Measurements from ENCODE around the gene BABAM1. TPM values are rescaled to one million over a fixed set of nuclear protein-coding genes. Genes with fewer than 3 reads are reported as not detected.

BABAM1 gene
- total RNA-seq, 3 donors from 2014 or later (not counting 1 experiment from before 2014, with no cell fraction given) = 106 to 127 (median 106) TPM

DNA sequence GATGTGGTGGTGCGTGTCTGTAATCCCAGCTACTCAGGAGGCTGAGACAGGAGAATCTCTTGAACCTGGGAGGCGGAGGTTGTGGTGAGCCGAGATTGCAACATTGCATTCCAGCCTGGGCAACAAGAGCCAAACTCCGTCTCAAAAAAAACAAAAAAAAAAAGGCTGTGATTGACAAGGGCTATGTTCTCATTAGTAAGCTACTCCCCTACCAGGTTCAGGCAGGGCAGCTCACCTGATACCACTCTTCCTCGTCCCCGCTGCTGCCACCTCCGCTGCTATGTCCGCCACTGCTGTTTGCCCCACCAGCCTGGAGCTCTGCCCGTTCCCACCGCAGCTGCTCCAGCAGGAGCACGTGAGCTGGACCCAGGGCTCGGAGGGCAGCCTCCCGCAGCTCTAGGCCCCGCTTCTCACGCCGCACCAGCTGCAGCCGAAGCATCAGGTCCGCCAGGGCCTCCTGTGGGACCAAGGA, 12.1 kb upstream of the BABAM1 start:
- TF ChIP-seq, protein P1, sequence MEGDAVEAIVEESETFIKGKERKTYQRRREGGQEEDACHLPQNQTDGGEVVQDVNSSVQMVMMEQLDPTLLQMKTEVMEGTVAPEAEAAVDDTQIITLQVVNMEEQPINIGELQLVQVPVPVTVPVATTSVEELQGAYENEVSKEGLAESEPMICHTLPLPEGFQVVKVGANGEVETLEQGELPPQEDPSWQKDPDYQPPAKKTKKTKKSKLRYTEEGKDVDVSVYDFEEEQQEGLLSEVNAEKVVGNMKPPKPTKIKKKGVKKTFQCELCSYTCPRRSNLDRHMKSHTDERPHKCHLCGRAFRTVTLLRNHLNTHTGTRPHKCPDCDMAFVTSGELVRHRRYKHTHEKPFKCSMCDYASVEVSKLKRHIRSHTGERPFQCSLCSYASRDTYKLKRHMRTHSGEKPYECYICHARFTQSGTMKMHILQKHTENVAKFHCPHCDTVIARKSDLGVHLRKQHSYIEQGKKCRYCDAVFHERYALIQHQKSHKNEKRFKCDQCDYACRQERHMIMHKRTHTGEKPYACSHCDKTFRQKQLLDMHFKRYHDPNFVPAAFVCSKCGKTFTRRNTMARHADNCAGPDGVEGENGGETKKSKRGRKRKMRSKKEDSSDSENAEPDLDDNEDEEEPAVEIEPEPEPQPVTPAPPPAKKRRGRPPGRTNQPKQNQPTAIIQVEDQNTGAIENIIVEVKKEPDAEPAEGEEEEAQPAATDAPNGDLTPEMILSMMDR (IDR thresholded peaks at IDR 0.05) = no peak
- Mint-ChIP-seq H3K9me3 (no peaks in the 10 kb centered on the region), H3K27ac (no peak overlapping the region), H3K36me3 (no peaks in the 10 kb centered on the region), H3K27me3 (ENCODE audit: low read depth in 2 of 2) (no peaks in the 10 kb centered on the region), H3K4me3 (no peak overlapping the region), H3K4me1 (no peaks in the 10 kb centered on the region)
- no peak overlapping the region for H3K27ac ChIP-seq (ENCODE audit: low read length)
- ATAC-seq (no peak), DNase-seq (no peak)
- no peaks in the 10 kb centered on the region for H3K27me3 ChIP-seq (ENCODE audit: control insufficient read depth, insufficient read depth, low read length)
- H3K4me1 ChIP-seq (ENCODE audit: control insufficient read depth, insufficient read depth, low read length) = no peaks in the 10 kb centered on the region
- no peaks in the 10 kb centered on the region for H3K9me3 ChIP-seq (ENCODE audit: control insufficient read depth, insufficient read depth, low read length)
- 91% methylated on average over 18 of the region's 18 CpGs for WGBS (ENCODE audit: insufficient coverage)
- no peak overlapping the region for H3K4me3 ChIP-seq (ENCODE audit: low read length)
- intact Hi-C loops (cut with micrococcal nuclease) = no loop called here
- no peaks in the 10 kb centered on the region for H3K36me3 ChIP-seq (ENCODE audit: control insufficient read depth, insufficient read depth, low read length)

DNA sequence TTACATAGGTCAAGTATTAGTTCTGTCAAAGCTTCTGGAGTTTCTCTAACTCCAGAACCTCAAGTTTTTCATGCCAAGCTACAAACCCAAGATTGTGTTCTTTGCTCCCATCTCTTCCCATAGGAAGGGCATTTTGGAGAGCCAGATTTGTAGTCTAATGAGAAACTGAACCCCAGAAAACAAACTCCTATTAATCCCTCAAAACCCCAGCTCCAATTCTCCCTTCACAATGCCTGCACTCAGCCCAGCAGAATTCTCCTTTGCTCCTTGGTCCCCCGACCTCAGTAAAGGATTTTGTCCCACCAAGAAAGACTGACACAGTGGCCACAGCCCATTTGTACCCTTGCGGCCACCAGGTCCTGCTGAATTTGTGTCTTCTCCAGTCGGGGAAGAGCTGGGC, 11.1 kb upstream of the BABAM1 start:
- no peak overlapping the region for H3K27ac ChIP-seq (ENCODE audit: low read length)
- H3K36me3 ChIP-seq (ENCODE audit: control insufficient read depth, insufficient read depth, low read length) = no peaks in the 10 kb centered on the region
- 80% methylated on average over 3 of the region's 3 CpGs for WGBS (ENCODE audit: insufficient coverage)
- intact Hi-C loops (cut with micrococcal nuclease) = no loop called here
- Mint-ChIP-seq H3K4me3 (no peak overlapping the region), H3K27me3 (ENCODE audit: low read depth in 2 of 2) (peaks cover 0 to 3% of the 10 kb centered on the region in 2 donors), H3K4me1 (peaks cover 6% of the 10 kb centered on the region in 2 donors), H3K36me3 (no peaks in the 10 kb centered on the region), H3K9me3 (no peaks in the 10 kb centered on the region), H3K27ac (no peak overlapping the region)
- no peaks in the 10 kb centered on the region for H3K9me3 ChIP-seq (ENCODE audit: control insufficient read depth, insufficient read depth, low read length)
- DNase-seq = no peak
- H3K4me3 ChIP-seq (ENCODE audit: low read length) = no peak overlapping the region
- H3K4me1 ChIP-seq (ENCODE audit: control insufficient read depth, insufficient read depth, low read length) = peaks cover 3% of the 10 kb centered on the region
- TF ChIP-seq, protein P1 (IDR thresholded peaks at IDR 0.05) = no peak
- ATAC-seq = no peak
- H3K27me3 ChIP-seq (ENCODE audit: control insufficient read depth, insufficient read depth, low read length) = no peaks in the 10 kb centered on the region

DNA sequence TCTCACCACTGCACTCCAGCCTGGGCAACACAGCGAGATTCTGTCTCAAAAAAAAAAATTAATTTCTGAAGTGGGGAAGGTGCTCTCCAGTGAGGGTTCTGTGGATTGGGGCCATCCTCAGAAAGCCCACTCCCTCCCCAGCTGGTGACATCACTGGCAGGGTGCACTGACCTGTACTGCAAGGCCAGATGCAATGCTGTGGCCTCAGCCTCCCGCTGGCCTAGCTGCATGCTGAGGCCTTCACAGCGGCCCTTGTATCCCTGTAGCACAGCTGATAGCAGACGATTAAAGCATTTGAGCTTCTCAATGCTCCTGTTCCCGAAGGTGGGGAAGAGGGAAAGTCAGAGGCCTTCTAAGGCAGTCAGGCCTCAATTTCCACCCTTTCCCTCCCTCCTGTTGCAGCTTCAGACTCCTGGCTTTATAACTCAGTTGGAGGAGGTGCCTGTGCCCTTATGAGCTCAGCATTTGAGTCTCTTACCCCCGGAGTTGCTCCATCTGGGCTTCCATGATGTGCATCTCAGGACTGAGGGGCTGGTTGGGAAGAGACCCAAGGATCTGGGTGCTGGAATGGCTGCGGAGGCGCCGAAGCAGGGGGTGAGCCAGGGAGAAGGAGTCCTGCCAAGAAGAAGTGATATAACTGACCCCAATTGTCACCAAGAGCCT, 8.0 kb upstream of the BABAM1 start:
- ATAC-seq (no peak), DNase-seq (no peak)
- intact Hi-C loops (cut with micrococcal nuclease) = no loop called here
- TF ChIP-seq, protein P1 (IDR thresholded peaks at IDR 0.05) = no peak
- H3K9me3 Mint-ChIP-seq = no peaks in the 10 kb centered on the region
- no peaks in the 10 kb centered on the region for H3K9me3 ChIP-seq (ENCODE audit: control insufficient read depth, insufficient read depth, low read length)
- no peaks in the 10 kb centered on the region for H3K27me3 ChIP-seq (ENCODE audit: control insufficient read depth, insufficient read depth, low read length)
- H3K36me3 ChIP-seq (ENCODE audit: control insufficient read depth, insufficient read depth, low read length) = no peaks in the 10 kb centered on the region
- H3K4me3 ChIP-seq (ENCODE audit: low read length) = no peak overlapping the region
- H3K27ac Mint-ChIP-seq = no peak overlapping the region
- no peak overlapping the region for H3K4me3 Mint-ChIP-seq
- H3K4me1 Mint-ChIP-seq = peaks cover 6% of the 10 kb centered on the region in 2 donors
- H3K36me3 Mint-ChIP-seq = no peaks in the 10 kb centered on the region
- no peak overlapping the region for H3K27ac ChIP-seq (ENCODE audit: low read length)
- WGBS (ENCODE audit: insufficient coverage) = 93% methylated on average over 8 of the region's 9 CpGs
- H3K4me1 ChIP-seq (ENCODE audit: control insufficient read depth, insufficient read depth, low read length) = peaks cover 3% of the 10 kb centered on the region
- H3K27me3 Mint-ChIP-seq (ENCODE audit: low read depth in 2 of 2) = peaks cover 0 to 3% of the 10 kb centered on the region in 2 donors

DNA sequence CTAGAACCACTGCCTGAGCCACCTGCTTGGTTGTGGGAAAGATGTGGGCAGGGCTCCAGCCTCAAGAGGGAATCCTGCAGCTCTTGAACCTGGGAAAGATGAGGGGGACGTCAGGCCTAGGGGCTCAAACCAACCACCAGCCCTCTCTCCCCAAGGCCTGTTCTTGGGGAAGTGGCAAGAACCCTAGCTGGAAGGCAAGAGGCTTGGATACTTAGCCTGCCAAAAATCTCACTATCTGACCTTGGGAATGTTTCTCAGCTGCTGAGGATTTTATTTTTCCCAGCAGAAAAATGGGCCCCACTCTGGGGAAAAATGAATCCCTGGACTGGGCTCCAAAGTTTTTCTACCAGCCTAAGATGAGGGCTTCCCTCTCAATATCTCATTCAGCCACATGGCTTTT, 7.3 kb upstream of the BABAM1 start:
- DNase-seq (no peak), ATAC-seq (no peak)
- intact Hi-C loops (cut with micrococcal nuclease) = no loop called here
- no peaks in the 10 kb centered on the region for H3K36me3 Mint-ChIP-seq
- Histone ChIP-seq H3K4me1 (ENCODE audit: control insufficient read depth, insufficient read depth, low read length) (peaks cover 6% of the 10 kb centered on the region), H3K9me3 (ENCODE audit: control insufficient read depth, insufficient read depth, low read length) (no peaks in the 10 kb centered on the region), H3K36me3 (ENCODE audit: control insufficient read depth, insufficient read depth, low read length) (no peaks in the 10 kb centered on the region), H3K27ac (ENCODE audit: low read length) (no peak overlapping the region), H3K27me3 (ENCODE audit: control insufficient read depth, insufficient read depth, low read length) (no peaks in the 10 kb centered on the region), H3K4me3 (ENCODE audit: low read length) (no peak overlapping the region)
- peaks cover 0 to 3% of the 10 kb centered on the region in 2 donors for H3K27me3 Mint-ChIP-seq (ENCODE audit: low read depth in 2 of 2)
- H3K9me3 Mint-ChIP-seq = no peaks in the 10 kb centered on the region
- TF ChIP-seq, protein P1 (IDR thresholded peaks at IDR 0.05) = no peak
- H3K27ac Mint-ChIP-seq = no peak overlapping the region
- no peak overlapping the region for H3K4me3 Mint-ChIP-seq
- H3K4me1 Mint-ChIP-seq = peaks cover 6% of the 10 kb centered on the region in 2 donors
- no CpG with 5 or more reads among the region's 1 CpG for WGBS (ENCODE audit: insufficient coverage)
